Gastroesophageal sphincter (tissue), 4 donors: Measurements from ENCODE around the gene SYNJ1. TPM values are rescaled to one million over a fixed set of nuclear protein-coding genes. Genes with fewer than 3 reads are reported as not detected.
"Not testable (repeated sequence)": the region's sequence is repeated elsewhere in the genome, so short reads cannot be mapped to it uniquely, and the experiment has no call there.

Experiments used
- ATAC-seq: fragments of 150-250 bp; one replicate; pipeline ENCODE4 v1.9.1; 2016; ENCODE audit warnings: mild to moderate bottlenecking, moderate library complexity
- H3K27ac ChIP-seq, 4 donors: fragments of 200-600 bp; sonication (generic) in 3 of 4; 1 replicate in 3 of 4; 2 replicates in 1 of 4; pipeline ENCODE4 v1.5.1; 2016 to 2019
- H3K27me3 ChIP-seq: fragments of 200-600 bp; sonication (generic); one replicate; pipeline ENCODE4 v1.5.1; 2019
- H3K36me3 ChIP-seq, 2 donors: fragments of 200-600 bp; sonication (generic); one replicate each; pipeline ENCODE4 v1.5.1; 2019; ENCODE audit warnings: control low read depth in 1 of 2
- H3K4me1 ChIP-seq, 3 donors: fragments of 200-600 bp; sonication (generic); 1 replicate in 2 of 3; 2 replicates in 1 of 3; pipeline ENCODE4 v1.5.1; 2016 to 2019; ENCODE audit warnings: control low read depth in 2 of 3
- H3K4me3 ChIP-seq, 2 donors: fragments of 200-600 bp; sonication (generic); one replicate each; pipeline ENCODE4 v1.5.1; 2019; ENCODE audit warnings: mild to moderate bottlenecking in 1 of 2, moderate library complexity in 1 of 2
- H3K9me3 ChIP-seq, 3 donors: fragments of 200-600 bp; sonication (generic); one replicate each; pipeline ENCODE4 v1.5.1; 2017 to 2019; ENCODE audit warnings: control low read depth in 2 of 3
- CTCF ChIP-seq, 4 experiments: fragments of 200-600 bp in 2 of 4; fragments of 450-650 bp in 2 of 4; sonication (generic) in 1 of 4; IDR thresholded peaks; one replicate each; pipeline ENCODE4 v1.5.1; 2017 to 2019; ENCODE audit warnings: antibody characterized with exemption in 4 of 4, mild to moderate bottlenecking in 2 of 4, moderate library complexity in 2 of 4
- EP300 ChIP-seq: sonication (generic); formaldehyde crosslinking; IDR thresholded peaks from one replicate; pipeline ENCODE4 v1.6.1; 2017; ENCODE audit warnings: antibody characterized with exemption, mild to moderate bottlenecking
- POLR2A ChIP-seq, 2 donors: fragments of 450-650 bp; IDR thresholded peaks; one replicate each; pipeline ENCODE4 v1.6.1; 2017; ENCODE audit warnings: antibody characterized with exemption in 2 of 2, mild to moderate bottlenecking in 2 of 2, moderate library complexity in 1 of 2
- POLR2AphosphoS5 ChIP-seq: sonication (generic); formaldehyde crosslinking; IDR thresholded peaks from one replicate; pipeline ENCODE4 v1.6.1; 2017; ENCODE audit warnings: antibody characterized with exemption
- WGBS, 2 donors: methylation state at CpG; one replicate each; pipeline ENCODE4 v1.1.5; 2018; ENCODE audit warnings: low coverage in 1 of 2; 5-methylcytosine and 5-hydroxymethylcytosine counted together
- total RNA-seq, 4 donors: library from RNA; depleted of rRNA; stranded (reverse); fragments of >200 nt; gene quantifications; one replicate each; pipeline ENCODE4 v1.1.0, GENCODE V29; 2016

SYNJ1 gene
- total RNA-seq, 4 donors from 2014 or later: 8.8 to 12.4 (median 10.2) TPM

- TF ChIP-seq POLR2A (IDR thresholded peaks at IDR 0.05) (peak; percentile 9 to 22), POLR2AphosphoS5 (peak; percentile 27), CTCF (IDR thresholded peaks at IDR 0.05) (no peak)
- H3K27ac ChIP-seq: peak within 1 kb of the TSS; percentile 74 to 92 (median 90)
- ATAC-seq: peak; percentile 95
- peaks cover 0 to 26% of the 10 kb centered on the region in 2 donors for H3K36me3 ChIP-seq
- 0% methylated on average over 5 to 9 of the region's 81 CpGs for WGBS, 2 donors
- peaks cover 4% of the 10 kb centered on the region for H3K27me3 ChIP-seq
- H3K4me1 ChIP-seq: peaks cover 0 to 25% (median 5%) of the 10 kb centered on the region in 3 donors
- H3K9me3 ChIP-seq: no peaks in the 10 kb centered on the region
- peak within 1 kb of the TSS; percentile 73 to 77 for H3K4me3 ChIP-seq
These were observed 115.5 kb downstream of the SYNJ1 start, which contains the start of gene CFAP298 for GRCh38 chr21:32612075-32612998. CFAP298 (minus strand) TSS chr21:32612377; CDS start chr21:32612243, 134 bp downstream.

GRCh38 chr21:32611471-32611997, 116.3 kb downstream of the SYNJ1 start:
- 0 to 1% methylated on average over 14 to 15 of the region's 28 CpGs for WGBS, 2 donors
- H3K4me3 ChIP-seq: peak overlapping the region; percentile 73 to 77
- TF ChIP-seq EP300: no peak
- peaks cover 0 to 25% (median 5%) of the 10 kb centered on the region in 3 donors for H3K4me1 ChIP-seq
- H3K27ac ChIP-seq: peak overlapping the region; percentile 74 to 92 (median 90)
- H3K27me3 ChIP-seq: no peaks in the 10 kb centered on the region
- H3K36me3 ChIP-seq: peaks cover 0 to 34% of the 10 kb centered on the region in 2 donors
- no peaks in the 10 kb centered on the region for H3K9me3 ChIP-seq
- no peak for ATAC-seq

- not testable (repeated sequence) for H3K27me3 ChIP-seq, H3K9me3 ChIP-seq, ATAC-seq
- H3K27ac ChIP-seq: peak overlapping the region in 2 of 4 donors; percentile 90 to 92
- peaks cover 0 to 25% (median 5%) of the 10 kb centered on the region in 3 donors for H3K4me1 ChIP-seq
- WGBS, 2 donors: 71 to 84% methylated on average over 10 to 17 of the region's 17 CpGs
- H3K36me3 ChIP-seq: peaks cover 0 to 40% of the 10 kb centered on the region in 2 donors
- H3K4me3 ChIP-seq: peak overlapping the region in 1 of 2 donors; percentile 73
These were observed 116.9 kb downstream of the SYNJ1 start for GRCh38 chr21:32610940-32611339.

GRCh38 chr21:32608851-32609250, 119.0 kb downstream of the SYNJ1 start:
- Histone ChIP-seq H3K27me3 (no peaks in the 10 kb centered on the region), H3K27ac (no peak overlapping the region), H3K9me3 (no peaks in the 10 kb centered on the region), H3K4me1 (peaks cover 0 to 25% (median 5%) of the 10 kb centered on the region in 3 donors), H3K36me3 (peaks cover 0 to 61% of the 10 kb centered on the region in 2 donors), H3K4me3 (no peak overlapping the region)
- TF ChIP-seq POLR2A (IDR thresholded peaks at IDR 0.05): no peak
- no peak for TF ChIP-seq EP300
- TF ChIP-seq CTCF (IDR thresholded peaks at IDR 0.05): no peak
- TF ChIP-seq POLR2AphosphoS5: no peak
- 85 to 88% methylated on average over 5 of the region's 5 CpGs for WGBS, 2 donors
- ATAC-seq: no peak

GRCh38 chr21:32605469-32605868, 122.3 kb downstream of the SYNJ1 start:
- Histone ChIP-seq H3K4me3 (no peak overlapping the region), H3K27ac (no peak overlapping the region), H3K36me3 (peaks cover 0 to 88% of the 10 kb centered on the region in 2 donors), H3K9me3 (no peaks in the 10 kb centered on the region), H3K4me1 (peaks cover 0 to 6% (median 0%) of the 10 kb centered on the region in 3 donors), H3K27me3 (no peaks in the 10 kb centered on the region)
- TF ChIP-seq POLR2A (IDR thresholded peaks at IDR 0.05) (no peak), CTCF (IDR thresholded peaks at IDR 0.05) (no peak), POLR2AphosphoS5 (no peak), EP300 (no peak)
- whole genome bisulfite sequencing, 2 donors: 81 to 85% methylated on average over 3 to 5 of the region's 8 CpGs
- ATAC-seq: no peak
